Esophagus muscularis mucosa (tissue), 4 donors: Measurements from ENCODE around the gene CLDN6. TPM values are rescaled to one million over a fixed set of nuclear protein-coding genes. Genes with fewer than 3 reads are reported as not detected.

Experiments
- DNase-seq: peaks from one replicate; pipeline ENCODE4 v3.0.0-alpha.2; 2017; ENCODE audit errors: extremely low spot score
- H3K27ac ChIP-seq, 4 donors: fragments of 200-600 bp; sonication (generic); replicated peaks in 1 of 4; 1 replicate in 3 of 4; 2 replicates in 1 of 4; pipeline ENCODE4 v1.5.1; 2016 to 2019; ENCODE audit warnings: mild to moderate bottlenecking in 1 of 4
- H3K27me3 ChIP-seq, 4 donors: fragments of 200-600 bp; sonication (generic); one replicate each; pipeline versions ENCODE4 v1.5.1 to v1.6.0; 2016 to 2019
- H3K36me3 ChIP-seq, 4 donors: fragments of 200-600 bp; sonication (generic); one replicate each; pipeline ENCODE4 v1.5.1; 2016 to 2019
- H3K4me1 ChIP-seq, 4 donors: fragments of 200-600 bp; sonication (generic); one replicate each; pipeline ENCODE4 v1.5.1; 2016 to 2019
- H3K4me3 ChIP-seq, 4 donors: fragments of 200-600 bp; sonication (generic); 1 replicate in 2 of 4; 2 replicates in 2 of 4; pipeline ENCODE4 v1.5.1; 2016 to 2019; ENCODE audit warnings: mild to moderate bottlenecking in 4 of 4, moderate library complexity in 1 of 4
- H3K9me3 ChIP-seq, 4 donors: fragments of 200-600 bp; sonication (generic); 1 replicate in 3 of 4; 2 replicates in 1 of 4; pipeline ENCODE4 v1.5.1; 2016 to 2019
- CTCF ChIP-seq, 3 experiments: fragments of 200-600 bp in 2 of 3; fragments of 450-650 bp in 1 of 3; sonication (generic) in 2 of 3; IDR thresholded peaks; one replicate each; pipeline ENCODE4 v1.5.1; 2017 to 2019; ENCODE audit warnings: antibody characterized with exemption in 3 of 3, mild to moderate bottlenecking in 2 of 3, moderate library complexity in 1 of 3
- EP300 ChIP-seq: sonication (generic); formaldehyde crosslinking; IDR thresholded peaks from one replicate; pipeline ENCODE4 v1.6.1; 2017; ENCODE audit warnings: antibody characterized with exemption
- POLR2A ChIP-seq: fragments of 450-650 bp; IDR thresholded peaks from one replicate; pipeline ENCODE4 v1.6.1; 2017; ENCODE audit warnings: antibody characterized with exemption, moderate library complexity, mild to moderate bottlenecking, low read depth
- POLR2AphosphoS5 ChIP-seq, 2 donors: sonication (generic); formaldehyde crosslinking; IDR thresholded peaks; one replicate each; pipeline ENCODE4 v1.6.1; 2017; ENCODE audit warnings: antibody characterized with exemption in 2 of 2
- WGBS: methylation state at CpG from one replicate; pipeline ENCODE4 v1.1.5; 2018; 5-methylcytosine and 5-hydroxymethylcytosine counted together
- intact Hi-C: fragments of 100-400 bp; cut with DNase I; formaldehyde crosslinking; loops from one replicate; pipeline ENCODE4 v1.15.1; 2023
- total RNA-seq, 4 donors: library from RNA; depleted of rRNA; stranded (reverse); fragments of >200 nt; gene quantifications; one replicate each; pipeline versions ENCODE4 v1.1.0 to v1.2.1, GENCODE V29; 2016

CLDN6 gene
- total RNA-seq, 4 donors from 2014 or later: not detected

- Histone ChIP-seq H3K36me3 (peaks cover 0 to under 1% (median 0%) of the 10 kb centered on the region in 4 donors), H3K27me3 (peaks cover 0 to 12% (median 0%) of the 10 kb centered on the region in 4 donors), H3K4me3 (peak overlapping the region; percentile 68 to 94 (median 80)), H3K4me1 (peaks cover 21 to 26% (median 23%) of the 10 kb centered on the region in 4 donors), H3K27ac (peak overlapping the region; percentile 67 to 74 (median 69)), H3K9me3 (no peaks in the 10 kb centered on the region)
- intact Hi-C loops: loop anchor here (2.0 to 5.0 kb wide), 2 partner anchors 70 to 108 kb away; no protein-coding TSS in a partner anchor
- WGBS: 0% methylated on average over 1 of the region's 67 CpGs
- peak; percentile 94 for DNase-seq
- TF ChIP-seq POLR2A (no peak), CTCF (IDR thresholded peaks at IDR 0.05) (peak; percentile 95 to 99 (median 97)), POLR2AphosphoS5 (IDR thresholded peaks at IDR 0.05) (peak; percentile 56 to 80), EP300 (no peak)
These were observed 41.2 kb upstream of the CLDN6 start for GRCh38 chr16:3059041-3059722.

GRCh38 chr16:3058139-3059030 is 40.4 kb upstream of the CLDN6 start:
- Histone ChIP-seq H3K27ac (peak overlapping the region in 3 of 4 donors; percentile 67 to 74 (median 71)), H3K9me3 (no peaks in the 10 kb centered on the region), H3K4me3 (peak overlapping the region; percentile 68 to 94 (median 80)), H3K36me3 (peaks cover 0 to 4% (median 0%) of the 10 kb centered on the region in 4 donors), H3K27me3 (peaks cover 0 to 12% (median 0%) of the 10 kb centered on the region in 4 donors), H3K4me1 (peaks cover 21 to 26% (median 23%) of the 10 kb centered on the region in 4 donors)
- no peak for DNase-seq
- 39% methylated on average over 17 of the region's 77 CpGs for WGBS
- intact Hi-C loops: loop anchor here (2.0 to 5.0 kb wide), 2 partner anchors 70 to 109 kb away; no protein-coding TSS in a partner anchor
- no peak for TF ChIP-seq CTCF (IDR thresholded peaks at IDR 0.05)

- H3K27me3 ChIP-seq: peaks cover 0 to 12% (median 0%) of the 10 kb centered on the region in 4 donors
- H3K4me3 ChIP-seq: peak overlapping the region; percentile 68 to 94 (median 80)
- TF ChIP-seq CTCF (IDR thresholded peaks at IDR 0.05): no peak
- no peak for TF ChIP-seq EP300
- no peak for TF ChIP-seq POLR2AphosphoS5 (IDR thresholded peaks at IDR 0.05)
- no peak for TF ChIP-seq POLR2A
- intact Hi-C loops: loop anchor here (2.0 to 5.0 kb wide), 2 partner anchors 71 to 110 kb away; no protein-coding TSS in a partner anchor
- H3K36me3 ChIP-seq: peaks cover 0 to 4% (median 0%) of the 10 kb centered on the region in 4 donors
- H3K9me3 ChIP-seq: no peaks in the 10 kb centered on the region
- DNase-seq: no peak
- H3K27ac ChIP-seq: no peak overlapping the region
- WGBS: 88% methylated on average over 22 of the region's 22 CpGs
- peaks cover 21 to 26% (median 23%) of the 10 kb centered on the region in 4 donors for H3K4me1 ChIP-seq
These were observed 39.5 kb upstream of the CLDN6 start for GRCh38 chr16:3057181-3058138.
